NOMO-1 (cell line): ENCODE data around the gene SCOC.
A peak's percentile ranks its signal among the peaks of the same experiment; 100 is the strongest.
"Not testable (repeated sequence)": the region's sequence is repeated elsewhere in the genome, so short reads cannot be mapped to it uniquely, and the experiment has no call there.

Source experiments
- DNase-seq, 2 experiments: peaks; one replicate each; lab custom pipeline; 2025; ENCODE audit not compliant: unreplicated experiment in 2 of 2; lab: John Stamatoyannopoulos, UW

The SCOC gene

GRCh38 chr4:140359562-140360427, 13.7 kb upstream of the SCOC start:
- peak; percentile 20 to 77 for DNase-seq

DNA sequence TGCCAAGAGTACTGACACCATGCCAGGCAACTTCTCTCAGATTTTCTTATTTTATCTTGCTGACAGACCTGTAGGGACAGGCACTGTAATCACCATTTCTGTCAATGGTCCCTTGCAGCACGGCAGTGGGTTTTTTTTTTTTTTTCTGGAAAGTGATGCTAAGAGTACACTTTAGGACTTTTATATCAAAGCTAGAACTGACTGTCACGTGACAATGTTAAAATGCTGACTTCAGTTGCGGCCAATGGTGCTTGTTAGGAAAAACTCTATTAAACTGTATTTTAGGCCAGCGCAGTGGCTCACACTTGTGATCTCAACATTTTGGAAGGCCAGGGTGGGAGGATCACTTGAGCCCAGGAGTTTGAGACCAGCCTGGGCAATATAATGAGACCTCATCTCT, 12.3 kb upstream of the SCOC start:
- no peak for DNase-seq

GRCh38 chr4:140363051-140363450, 10.4 kb upstream of the SCOC start:
- DNase-seq: no peak

DNA sequence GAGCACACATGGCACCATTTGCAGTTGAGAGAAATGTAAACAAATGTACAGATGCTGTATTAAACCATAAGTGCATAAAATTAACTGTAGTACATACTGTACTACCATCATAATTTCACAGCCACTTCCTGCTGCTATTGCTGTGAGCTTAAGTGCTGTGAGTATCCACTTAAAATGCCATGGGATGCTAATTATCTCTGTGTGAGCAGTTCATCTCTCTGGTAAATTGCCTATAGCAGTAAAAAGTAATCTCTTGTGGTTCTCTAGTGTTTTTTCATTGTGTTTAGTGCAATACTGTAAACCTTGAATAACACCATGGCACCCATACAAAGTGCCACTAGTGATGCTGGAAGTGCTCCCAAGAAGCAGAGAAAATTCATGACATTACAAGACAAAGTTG, 9.9 kb upstream of the SCOC start:
- DNase-seq: no peak

DNA sequence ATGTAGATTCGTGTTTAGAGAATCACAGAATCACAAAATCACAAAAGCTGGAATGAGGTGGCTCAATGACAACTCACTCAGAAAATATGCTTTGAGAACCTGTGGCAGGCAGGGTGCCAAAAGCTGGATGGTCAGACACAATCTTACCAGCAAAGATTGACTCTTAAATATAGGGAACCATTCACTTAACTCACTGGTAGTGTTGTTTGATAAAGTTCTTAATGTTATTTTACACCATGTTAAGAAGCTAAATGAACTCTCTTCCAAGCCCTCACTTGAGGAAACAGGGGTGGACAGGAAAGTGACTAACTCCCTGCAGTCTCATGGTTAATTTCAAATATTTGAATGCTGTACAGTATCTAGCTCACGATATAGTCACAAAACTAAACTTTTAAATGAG, 5.7 kb upstream of the SCOC start:
- DNase-seq: no peak

- DNase-seq: no peak
These were observed 4.8 kb upstream of the SCOC start for GRCh38 chr4:140368686-140369085.

DNA sequence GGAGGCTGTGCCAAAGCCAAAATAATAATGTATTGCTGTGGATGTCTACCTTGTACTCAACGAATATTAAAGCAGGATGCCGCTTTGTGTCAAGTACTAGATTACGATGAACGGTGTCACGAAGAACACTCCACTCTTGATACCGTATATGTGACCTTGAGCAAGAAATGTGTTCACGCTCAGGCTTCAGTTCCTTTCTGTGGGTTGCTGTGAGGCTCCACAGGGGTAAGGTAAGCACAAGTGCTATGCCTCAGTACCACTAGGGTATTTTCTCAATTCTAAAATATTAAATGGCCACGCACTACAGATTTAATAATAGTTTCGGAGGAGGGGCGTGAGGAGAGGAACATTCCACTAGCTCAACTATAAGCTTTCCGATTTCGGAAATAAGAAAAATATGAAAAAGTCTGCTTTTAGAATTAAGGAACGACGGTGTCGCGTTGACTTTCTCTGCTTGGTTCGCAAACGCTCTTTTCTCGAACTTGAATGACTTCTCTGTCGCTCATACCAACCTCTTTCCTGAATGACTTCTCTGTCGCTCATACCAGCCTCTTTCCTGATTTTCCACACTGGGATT, 607 bp upstream of the SCOC start:
- DNase-seq: peak; percentile 59 to 76

GRCh38 chr4:140374130-140374477, 658 bp downstream of the SCOC start:
- peak in 1 of 2 experiments; percentile 16 for DNase-seq

GRCh38 chr4:140382732-140383131, 9.3 kb downstream of the SCOC start:
- DNase-seq: no peak

GRCh38 chr4:140388015-140388414, 14.6 kb downstream of the SCOC start:
- DNase-seq: no peak

- DNase-seq: no peak
These were observed 22.2 kb downstream of the SCOC start for GRCh38 chr4:140395668-140396067.

DNA sequence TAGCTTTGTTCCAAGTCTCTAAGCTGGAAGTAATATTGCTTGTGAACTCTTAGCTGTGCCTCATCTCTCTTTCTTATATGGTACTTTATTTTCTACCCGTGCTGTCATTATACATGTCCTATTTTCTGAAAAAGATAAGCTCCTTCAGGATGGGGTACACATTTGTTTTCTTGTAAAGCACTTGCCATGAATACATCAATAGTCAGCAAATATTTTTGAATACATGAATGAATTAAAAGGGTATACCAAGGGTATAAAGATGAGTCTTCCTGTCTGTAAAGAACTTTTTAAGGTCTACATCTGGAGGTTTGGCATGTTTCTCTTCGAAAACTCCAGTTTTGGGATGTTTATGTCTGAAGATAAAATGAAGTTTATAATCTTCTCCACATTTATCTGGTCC, 26.7 kb downstream of the SCOC start:
- DNase-seq: no peak

DNA sequence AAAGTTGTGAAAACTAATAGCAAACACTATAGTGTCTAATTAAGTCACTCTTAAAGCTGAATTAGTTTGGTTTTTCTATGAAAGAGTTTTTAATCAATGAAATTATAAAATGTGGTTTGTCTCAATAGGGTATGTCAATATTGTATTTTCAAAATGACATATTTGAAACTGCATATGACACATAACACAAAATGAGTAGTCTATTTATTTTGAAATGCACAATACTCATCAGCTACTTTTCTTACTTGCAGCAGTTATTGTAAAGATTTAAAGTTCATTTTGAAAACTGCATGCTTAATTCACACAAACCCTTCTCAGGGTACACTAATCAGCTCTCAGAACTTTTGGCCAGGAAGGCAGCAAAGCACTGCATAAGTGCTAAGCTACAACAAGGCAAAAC, 32.8 kb downstream of the SCOC start:
- DNase-seq: no peak

DNA sequence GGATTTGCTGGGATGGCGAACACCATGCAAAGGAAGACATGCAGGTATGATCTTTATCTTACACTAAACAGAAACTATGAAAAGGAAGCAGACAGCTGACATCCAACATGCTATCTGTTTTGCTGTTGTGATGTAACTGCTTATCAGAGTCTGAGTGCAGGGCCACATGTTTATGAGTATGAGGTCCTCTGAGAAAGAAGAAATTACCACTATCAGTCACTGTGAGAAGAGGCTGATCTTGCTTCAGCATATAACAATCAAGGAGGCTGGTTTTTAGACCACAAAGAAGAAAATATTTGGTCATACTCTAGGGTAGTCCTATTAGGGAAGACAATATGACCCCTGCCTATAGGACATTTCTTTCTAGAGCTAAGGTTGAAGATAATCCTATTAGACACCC, 35.5 kb downstream of the SCOC start:
- no peak for DNase-seq

GRCh38 chr4:140413130-140413969, 39.9 kb downstream of the SCOC start:
- not testable (repeated sequence) for DNase-seq

GRCh38 chr4:140423106-140423505, 49.7 kb downstream of the SCOC start:
- DNase-seq: no peak

DNA sequence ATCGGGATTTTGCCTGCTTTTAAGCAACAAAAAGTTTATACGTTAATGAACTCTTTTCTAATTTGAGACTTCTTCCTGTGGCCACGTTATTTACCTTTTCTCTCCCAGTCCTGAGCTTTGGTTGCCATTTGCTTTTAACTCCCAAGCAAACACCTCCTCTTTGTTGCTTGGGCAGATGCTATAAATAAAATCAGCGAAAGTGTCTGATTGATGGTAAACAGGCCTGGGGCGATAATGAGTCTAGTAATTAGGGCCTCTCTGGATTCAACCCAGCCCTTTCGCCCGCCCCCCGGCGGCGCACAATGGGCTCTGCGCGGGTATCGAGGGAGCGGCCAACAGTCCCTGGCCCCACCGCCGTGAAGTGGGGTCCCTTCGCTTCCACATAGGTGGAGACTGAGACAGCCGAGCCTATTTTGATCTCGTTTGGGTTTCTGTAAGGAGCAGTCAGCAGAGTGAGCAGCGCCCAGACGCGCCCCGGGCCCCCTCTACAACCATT, 53.2 kb downstream of the SCOC start:
- DNase-seq: no peak

DNA sequence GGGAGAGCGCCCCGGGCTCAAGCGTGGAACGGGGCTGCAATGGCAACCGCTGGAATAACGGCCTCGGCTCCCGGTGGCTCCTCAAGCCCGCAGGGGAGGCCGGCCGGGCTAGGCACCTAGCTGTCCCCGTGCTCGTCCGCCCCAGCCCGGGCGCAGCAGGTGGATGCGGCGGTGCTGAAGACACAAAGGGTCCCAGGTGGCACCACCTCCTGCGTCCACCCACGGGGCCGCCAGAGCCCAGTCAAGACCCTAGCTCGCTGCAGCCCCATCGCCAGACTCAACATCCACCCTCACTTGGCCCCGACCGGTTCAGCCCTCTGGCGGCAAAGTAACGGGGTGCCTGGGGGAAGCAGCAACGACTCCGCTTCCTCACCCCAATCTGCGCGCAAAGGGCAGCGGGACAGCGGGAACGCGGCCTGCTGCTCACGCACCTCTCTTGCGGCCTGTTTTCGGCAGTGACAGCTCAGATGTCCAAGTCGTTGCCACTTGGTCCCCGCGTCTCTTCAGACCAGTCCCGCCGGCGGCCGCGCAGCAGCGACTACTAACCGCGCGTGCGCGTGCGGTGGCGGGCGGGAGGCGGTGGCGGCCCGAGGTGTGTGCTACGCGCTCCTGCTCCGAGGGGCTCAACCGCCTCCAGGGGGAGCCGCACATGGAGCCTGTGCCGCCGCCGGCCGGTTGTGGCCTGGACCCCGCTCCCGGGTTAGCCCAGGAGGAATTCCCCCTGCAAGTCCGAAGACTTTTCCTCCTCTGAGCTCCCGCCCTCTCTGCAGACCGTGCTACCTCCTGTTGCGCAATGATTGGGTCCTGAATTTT, 53.9 kb downstream of the SCOC start, which contains the start of gene CLGN:
Gene CLGN, minus strand, starts transcription at position 543 of the 813 bp plus-strand sequence. CDS start 14,570 bp downstream, outside the sequence.
- peak; percentile 50 to 61 for DNase-seq

DNA sequence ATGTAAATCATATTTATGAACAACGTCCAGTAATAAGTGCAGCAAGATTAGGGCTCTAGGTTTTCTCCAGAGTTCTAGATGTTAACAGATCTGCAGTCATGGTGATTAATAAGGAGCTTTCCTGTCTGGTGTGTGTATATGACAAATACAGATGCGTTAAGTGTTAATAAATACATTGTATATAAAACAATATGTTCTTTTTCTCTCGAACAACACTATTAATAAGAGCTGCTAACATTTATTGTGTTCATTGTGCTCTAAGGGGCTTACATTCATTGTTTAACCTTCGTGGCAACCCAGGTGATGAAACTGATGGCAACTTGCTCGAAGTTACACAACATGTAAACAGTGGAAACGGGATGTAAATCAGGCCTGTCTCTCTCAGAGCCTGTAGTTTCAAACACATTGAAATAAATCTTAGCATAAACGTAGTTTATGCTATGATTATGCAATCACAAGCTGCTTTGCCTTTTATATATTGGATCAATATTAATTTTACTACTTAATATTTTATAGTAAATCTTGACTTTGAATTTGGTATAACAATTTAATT, 54.5 kb downstream of the SCOC start:
- DNase-seq: peak; percentile 11 to 64
